Thyroid gland (tissue), 4 donors: ENCODE data around the gene FEM1A. TPM values are rescaled to one million over a fixed set of nuclear protein-coding genes. Genes with fewer than 3 reads are reported as not detected.

ENCODE experiments used
- DNase-seq, 2 donors: peaks; one replicate each; pipeline ENCODE4 v3.0.0-alpha.2; 2019
- H3K27ac ChIP-seq, 3 donors: fragments of 200-600 bp; sonication (generic); 1 replicate in 2 of 3; 2 replicates in 1 of 3; pipeline ENCODE4 v1.5.1; 2016 to 2019; ENCODE audit warnings: mild to moderate bottlenecking in 1 of 3, moderate library complexity in 1 of 3
- H3K27me3 ChIP-seq: fragments of 200-600 bp; sonication (generic); one replicate; pipeline ENCODE4 v1.5.1; 2019
- H3K36me3 ChIP-seq, 2 donors: fragments of 200-600 bp; sonication (generic); one replicate each; pipeline ENCODE4 v1.5.1; 2016 to 2019
- H3K4me1 ChIP-seq, 2 donors: fragments of 200-600 bp; sonication (generic); one replicate each; pipeline ENCODE4 v1.5.1; 2017 to 2019
- H3K4me3 ChIP-seq, 3 donors: fragments of 200-600 bp; sonication (generic); replicated peaks in 1 of 3; 1 replicate in 2 of 3; 2 replicates in 1 of 3; pipeline ENCODE4 v1.5.1; 2016; ENCODE audit warnings: mild to moderate bottlenecking in 1 of 3
- H3K9me3 ChIP-seq: fragments of 200-600 bp; sonication (generic); one replicate; pipeline ENCODE4 v1.5.1; 2017
- POLR2A ChIP-seq, 2 donors: fragments of 450-650 bp; IDR thresholded peaks; one replicate each; pipeline ENCODE4 v1.6.1; 2017; ENCODE audit warnings: antibody characterized with exemption in 2 of 2, mild to moderate bottlenecking in 2 of 2, moderate library complexity in 1 of 2
- WGBS, 2 donors: methylation state at CpG; one replicate each; pipeline ENCODE4 v1.1.5; 2017; 5-methylcytosine and 5-hydroxymethylcytosine counted together
- intact Hi-C: fragments of 100-400 bp; cut with DNase I; formaldehyde crosslinking; loops from one replicate; pipeline ENCODE4 v1.15.1; 2023
- total RNA-seq, 4 donors: library from RNA; depleted of rRNA; stranded (reverse); fragments of >200 nt; gene quantifications; one replicate each; pipeline ENCODE4 v1.2.3, GENCODE V29; 2016
- TF ChIP-seq, protein P1 (sequence below), 6 experiments: fragments of 200-600 bp in 3 of 6; fragments of 450-650 bp in 3 of 6; sonication (generic) in 3 of 6; IDR thresholded peaks; one replicate each; pipeline ENCODE4 v1.5.1; 2016 to 2019; ENCODE audit warnings: antibody characterized with exemption in 6 of 6, mild to moderate bottlenecking in 2 of 6, inconsistent platforms in 1 of 6, moderate library complexity in 1 of 6

Gene FEM1A
- total RNA-seq, 4 donors from 2014 or later = 11.3 to 21.0 (median 15.8) TPM

GRCh38 chr19:4748185-4748584 is 43.3 kb upstream of the FEM1A start:
- 34 to 39% methylated on average over 11 of the region's 11 CpGs for WGBS, 2 donors
- TF ChIP-seq POLR2A (IDR thresholded peaks at IDR 0.05) = no peak
- TF ChIP-seq, protein P1, sequence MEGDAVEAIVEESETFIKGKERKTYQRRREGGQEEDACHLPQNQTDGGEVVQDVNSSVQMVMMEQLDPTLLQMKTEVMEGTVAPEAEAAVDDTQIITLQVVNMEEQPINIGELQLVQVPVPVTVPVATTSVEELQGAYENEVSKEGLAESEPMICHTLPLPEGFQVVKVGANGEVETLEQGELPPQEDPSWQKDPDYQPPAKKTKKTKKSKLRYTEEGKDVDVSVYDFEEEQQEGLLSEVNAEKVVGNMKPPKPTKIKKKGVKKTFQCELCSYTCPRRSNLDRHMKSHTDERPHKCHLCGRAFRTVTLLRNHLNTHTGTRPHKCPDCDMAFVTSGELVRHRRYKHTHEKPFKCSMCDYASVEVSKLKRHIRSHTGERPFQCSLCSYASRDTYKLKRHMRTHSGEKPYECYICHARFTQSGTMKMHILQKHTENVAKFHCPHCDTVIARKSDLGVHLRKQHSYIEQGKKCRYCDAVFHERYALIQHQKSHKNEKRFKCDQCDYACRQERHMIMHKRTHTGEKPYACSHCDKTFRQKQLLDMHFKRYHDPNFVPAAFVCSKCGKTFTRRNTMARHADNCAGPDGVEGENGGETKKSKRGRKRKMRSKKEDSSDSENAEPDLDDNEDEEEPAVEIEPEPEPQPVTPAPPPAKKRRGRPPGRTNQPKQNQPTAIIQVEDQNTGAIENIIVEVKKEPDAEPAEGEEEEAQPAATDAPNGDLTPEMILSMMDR (IDR thresholded peaks at IDR 0.05) = no peak

DNA sequence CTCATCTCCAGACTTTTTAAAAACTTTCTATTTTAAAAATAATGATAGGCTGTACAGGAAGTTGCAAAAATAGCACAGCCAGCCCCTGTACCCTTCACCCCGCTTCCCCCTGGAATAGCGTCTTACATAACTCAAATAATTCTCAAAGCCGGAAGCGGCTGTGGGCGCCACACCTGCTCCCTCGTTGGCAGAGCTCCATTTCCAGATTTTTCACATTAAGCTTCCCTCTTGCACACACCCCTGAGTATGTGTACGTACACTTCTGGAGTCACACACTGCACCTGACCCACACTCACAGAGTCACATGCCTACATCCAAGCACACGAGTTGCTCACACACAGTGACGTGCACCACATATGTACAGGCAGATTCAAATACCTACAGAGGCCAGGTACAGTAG is 42.9 kb upstream of the FEM1A start:
- no peak for TF ChIP-seq POLR2A (IDR thresholded peaks at IDR 0.05)
- TF ChIP-seq, protein P1 (IDR thresholded peaks at IDR 0.05) = no peak
- Histone ChIP-seq H3K4me3 (no peak overlapping the region), H3K27me3 (no peaks in the 10 kb centered on the region), H3K27ac (no peak overlapping the region), H3K4me1 (no peaks in the 10 kb centered on the region), H3K9me3 (no peaks in the 10 kb centered on the region), H3K36me3 (no peaks in the 10 kb centered on the region)
- intact Hi-C loops = no loop called here
- DNase-seq = no peak
- 53 to 58% methylated on average over 9 of the region's 9 CpGs for WGBS, 2 donors

More at GRCh38 chr19:4748185-4748584, 43.3 kb upstream of the FEM1A start:
- Histone ChIP-seq H3K9me3 (no peaks in the 10 kb centered on the region), H3K27ac (no peak overlapping the region), H3K4me1 (peaks cover 0 to 2% of the 10 kb centered on the region in 2 donors), H3K36me3 (no peaks in the 10 kb centered on the region), H3K4me3 (no peak overlapping the region), H3K27me3 (no peaks in the 10 kb centered on the region)
- no peak for DNase-seq
- intact Hi-C loops = no loop called here

- no peak overlapping the region for H3K4me3 ChIP-seq
- TF ChIP-seq, protein P1 (IDR thresholded peaks at IDR 0.05) = no peak
- 75 to 82% methylated on average over 18 of the region's 18 CpGs for WGBS, 2 donors
- no peaks in the 10 kb centered on the region for H3K4me1 ChIP-seq
- no peaks in the 10 kb centered on the region for H3K9me3 ChIP-seq
- H3K36me3 ChIP-seq = no peaks in the 10 kb centered on the region
- H3K27ac ChIP-seq = no peak overlapping the region
- no peaks in the 10 kb centered on the region for H3K27me3 ChIP-seq
- no peak for DNase-seq
- intact Hi-C loops = no loop called here
Measured at GRCh38 chr19:4749870-4750590, 41.5 kb upstream of the FEM1A start.

DNA sequence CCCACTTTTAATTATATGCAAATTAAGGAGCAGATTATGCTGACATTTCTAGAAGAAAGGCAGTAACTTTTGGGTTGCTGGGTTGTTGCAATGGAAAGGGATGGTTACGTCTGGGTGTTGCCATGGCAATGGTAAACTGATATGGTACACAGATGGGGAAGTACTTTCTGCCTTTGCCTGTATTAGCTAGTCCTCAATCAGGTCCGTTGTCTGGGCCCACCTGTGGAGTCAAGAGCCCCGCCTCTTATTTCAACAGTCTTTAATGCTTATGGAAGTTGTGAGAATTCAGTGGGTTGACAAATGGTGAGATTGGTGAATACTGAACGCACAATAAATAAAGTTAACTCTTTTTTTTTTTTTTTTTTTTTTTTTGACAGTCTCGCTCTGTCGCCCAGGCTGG is 37.3 kb upstream of the FEM1A start:
- no peaks in the 10 kb centered on the region for H3K36me3 ChIP-seq
- intact Hi-C loops = no loop called here
- H3K4me3 ChIP-seq = no peak overlapping the region
- H3K9me3 ChIP-seq = no peaks in the 10 kb centered on the region
- H3K27me3 ChIP-seq = no peaks in the 10 kb centered on the region
- TF ChIP-seq, protein P1 (IDR thresholded peaks at IDR 0.05) = no peak
- TF ChIP-seq POLR2A (IDR thresholded peaks at IDR 0.05) = no peak
- H3K4me1 ChIP-seq = peaks cover 0 to 1% of the 10 kb centered on the region in 2 donors
- 77 to 85% methylated on average over 6 of the region's 6 CpGs for WGBS, 2 donors
- DNase-seq = no peak
- no peak overlapping the region for H3K27ac ChIP-seq

DNA sequence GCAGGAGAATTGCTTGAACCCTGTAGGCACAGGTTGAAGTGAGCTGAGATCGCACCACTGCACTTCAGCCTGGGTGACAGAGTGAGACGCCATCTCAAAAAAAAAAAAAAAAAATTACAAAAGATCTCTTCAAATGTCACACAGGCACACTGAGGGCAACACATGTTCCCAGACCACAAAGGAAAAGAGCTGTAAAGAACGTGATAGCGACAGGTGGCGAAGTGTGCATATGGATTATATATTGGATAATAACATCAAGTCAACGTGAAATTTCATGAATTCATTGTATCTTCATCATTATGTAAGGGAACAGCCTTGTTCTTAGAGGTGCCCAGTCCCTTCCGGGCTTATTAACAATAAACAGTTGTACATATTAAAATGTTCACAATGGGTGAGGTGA is 36.1 kb upstream of the FEM1A start:
- WGBS, 2 donors = 87 to 88% methylated on average over 7 of the region's 7 CpGs
- intact Hi-C loops = no loop called here
- no peak overlapping the region for H3K27ac ChIP-seq
- no peak overlapping the region for H3K4me3 ChIP-seq
- H3K36me3 ChIP-seq = no peaks in the 10 kb centered on the region
- DNase-seq = no peak
- no peaks in the 10 kb centered on the region for H3K9me3 ChIP-seq
- H3K27me3 ChIP-seq = no peaks in the 10 kb centered on the region
- H3K4me1 ChIP-seq = peaks cover 4 to 14% of the 10 kb centered on the region in 2 donors
- no peak for TF ChIP-seq POLR2A (IDR thresholded peaks at IDR 0.05)
- TF ChIP-seq, protein P1 (IDR thresholded peaks at IDR 0.05) = no peak
